ENCODE results near the gene PBX3. TPM values are rescaled to one million over a fixed set of nuclear protein-coding genes. Genes with fewer than 3 reads are reported as not detected.

The PBX3 gene
- total RNA-seq, 4 donors from 2014 or later, result 19.3 to 41.3 (median 25.1) TPM

DNA sequence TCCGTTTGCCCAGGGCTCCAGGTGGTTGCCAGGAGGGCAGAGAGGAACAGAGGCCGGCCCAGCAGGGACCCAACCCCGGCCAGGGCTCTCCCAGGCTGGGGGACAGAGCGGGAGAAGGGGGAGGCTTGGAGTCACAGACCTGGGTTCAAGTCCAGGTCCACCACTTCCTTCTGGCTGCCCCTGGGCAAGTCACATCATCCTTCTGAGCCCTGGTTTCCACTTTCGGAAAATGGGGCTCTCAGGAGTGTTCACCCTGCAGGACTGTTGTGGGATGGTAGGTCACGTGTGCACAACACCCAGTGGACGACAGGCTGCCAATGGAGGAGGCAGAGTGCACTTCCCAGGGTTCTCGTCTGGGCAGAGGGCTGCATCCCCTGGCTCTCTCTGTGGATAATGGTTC, 245.4 kb downstream of the PBX3 start:
- ATAC-seq (ENCODE audit: low FRiP score) (no peak), DNase-seq (ENCODE audit: low spot score) (no peak)
- TF ChIP-seq, protein P1, sequence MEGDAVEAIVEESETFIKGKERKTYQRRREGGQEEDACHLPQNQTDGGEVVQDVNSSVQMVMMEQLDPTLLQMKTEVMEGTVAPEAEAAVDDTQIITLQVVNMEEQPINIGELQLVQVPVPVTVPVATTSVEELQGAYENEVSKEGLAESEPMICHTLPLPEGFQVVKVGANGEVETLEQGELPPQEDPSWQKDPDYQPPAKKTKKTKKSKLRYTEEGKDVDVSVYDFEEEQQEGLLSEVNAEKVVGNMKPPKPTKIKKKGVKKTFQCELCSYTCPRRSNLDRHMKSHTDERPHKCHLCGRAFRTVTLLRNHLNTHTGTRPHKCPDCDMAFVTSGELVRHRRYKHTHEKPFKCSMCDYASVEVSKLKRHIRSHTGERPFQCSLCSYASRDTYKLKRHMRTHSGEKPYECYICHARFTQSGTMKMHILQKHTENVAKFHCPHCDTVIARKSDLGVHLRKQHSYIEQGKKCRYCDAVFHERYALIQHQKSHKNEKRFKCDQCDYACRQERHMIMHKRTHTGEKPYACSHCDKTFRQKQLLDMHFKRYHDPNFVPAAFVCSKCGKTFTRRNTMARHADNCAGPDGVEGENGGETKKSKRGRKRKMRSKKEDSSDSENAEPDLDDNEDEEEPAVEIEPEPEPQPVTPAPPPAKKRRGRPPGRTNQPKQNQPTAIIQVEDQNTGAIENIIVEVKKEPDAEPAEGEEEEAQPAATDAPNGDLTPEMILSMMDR (IDR thresholded peaks at IDR 0.05), result no peak

GRCh38 chr9:125993466-125993865, 246.3 kb downstream of the PBX3 start:
- no peak for DNase-seq (ENCODE audit: low spot score)
- TF ChIP-seq, protein P1 (IDR thresholded peaks at IDR 0.05), result no peak
- no peak for ATAC-seq (ENCODE audit: low FRiP score)

DNA sequence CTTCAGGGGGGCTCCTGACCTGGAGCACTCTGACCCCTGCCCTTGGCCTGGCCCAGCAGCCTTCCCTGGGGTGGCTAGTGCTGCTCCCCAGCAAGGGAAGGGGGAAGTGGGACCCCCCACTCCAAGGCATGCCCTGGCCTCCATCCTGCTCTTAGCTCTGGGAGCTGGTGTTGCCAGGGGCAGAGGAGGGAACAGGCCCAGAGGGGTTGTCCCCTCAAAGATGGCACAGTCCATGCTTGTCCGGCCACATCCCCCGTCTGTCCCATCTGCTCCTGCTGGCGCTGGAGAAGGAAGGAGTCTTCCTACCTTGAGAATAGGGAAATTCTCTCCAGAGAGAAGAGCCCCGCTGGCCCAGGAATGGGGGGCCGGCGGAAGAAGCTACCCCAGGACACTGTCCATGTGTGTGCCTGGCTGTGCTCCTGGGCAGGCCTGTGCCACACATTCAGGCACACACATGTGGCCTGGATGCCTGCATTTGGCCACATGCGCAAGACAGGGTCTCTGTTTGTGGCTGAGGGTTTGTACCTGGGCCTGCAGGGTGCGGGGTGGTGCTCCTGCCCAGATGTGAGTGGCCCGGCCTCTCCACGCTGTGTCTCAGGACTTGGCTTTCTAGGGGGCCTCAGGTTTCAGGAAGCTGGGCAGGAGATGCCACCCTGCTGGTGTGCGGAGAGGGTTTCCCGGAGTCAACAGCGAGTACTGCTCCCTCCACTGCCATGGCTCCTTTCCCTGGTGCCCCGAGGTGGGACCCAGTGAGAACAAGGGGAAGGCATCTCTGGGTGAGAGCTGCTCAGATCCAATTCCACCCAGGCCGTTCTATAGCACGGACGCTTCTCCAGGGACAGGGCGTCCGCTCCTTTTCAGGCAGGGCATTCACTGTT, 247.1 kb downstream of the PBX3 start:
- no peak for DNase-seq (ENCODE audit: low spot score)
- TF ChIP-seq, protein P1 (IDR thresholded peaks at IDR 0.05), result no peak
- ATAC-seq (ENCODE audit: low FRiP score), result no peak

DNA sequence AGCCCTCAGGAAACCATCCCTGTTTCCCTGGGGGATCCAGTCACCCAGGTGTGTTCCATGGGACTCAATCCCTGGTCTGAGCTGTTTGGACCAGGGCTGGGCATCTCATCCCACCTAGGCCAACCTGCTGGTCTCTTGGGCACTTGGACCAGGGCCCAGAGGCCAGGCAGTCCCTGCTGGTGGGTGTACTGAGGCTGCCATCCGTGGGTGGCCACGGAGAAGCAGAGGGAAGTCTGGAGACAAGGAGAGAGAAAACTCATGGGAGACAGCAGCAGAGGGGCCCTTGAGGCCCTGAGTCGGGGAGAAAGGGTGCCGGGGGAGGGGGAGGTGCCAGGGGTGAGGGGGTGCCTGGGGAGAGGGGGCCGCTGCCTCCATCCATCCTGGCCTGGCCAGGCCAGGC, 247.8 kb downstream of the PBX3 start:
- TF ChIP-seq, protein P1 (IDR thresholded peaks at IDR 0.05), result no peak

GRCh38 chr9:125995706-125996105, 248.5 kb downstream of the PBX3 start:
- TF ChIP-seq, protein P1 (IDR thresholded peaks at IDR 0.05), result no peak
- DNase-seq (ENCODE audit: low spot score), result no peak
- ATAC-seq (ENCODE audit: low FRiP score), result no peak

More for the DNA sequence above, 247.8 kb downstream of the PBX3 start:
- DNase-seq (ENCODE audit: low spot score) (no peak), ATAC-seq (ENCODE audit: low FRiP score) (no peak)

GRCh38 chr9:125996791-125997190, 249.6 kb downstream of the PBX3 start:
- DNase-seq (ENCODE audit: low spot score) (no peak), ATAC-seq (ENCODE audit: low FRiP score) (no peak)
- TF ChIP-seq, protein P1 (IDR thresholded peaks at IDR 0.05), result no peak

All from omental fat pad (tissue), 4 donors.